Measurements from ENCODE around the gene ELF2.

DNA sequence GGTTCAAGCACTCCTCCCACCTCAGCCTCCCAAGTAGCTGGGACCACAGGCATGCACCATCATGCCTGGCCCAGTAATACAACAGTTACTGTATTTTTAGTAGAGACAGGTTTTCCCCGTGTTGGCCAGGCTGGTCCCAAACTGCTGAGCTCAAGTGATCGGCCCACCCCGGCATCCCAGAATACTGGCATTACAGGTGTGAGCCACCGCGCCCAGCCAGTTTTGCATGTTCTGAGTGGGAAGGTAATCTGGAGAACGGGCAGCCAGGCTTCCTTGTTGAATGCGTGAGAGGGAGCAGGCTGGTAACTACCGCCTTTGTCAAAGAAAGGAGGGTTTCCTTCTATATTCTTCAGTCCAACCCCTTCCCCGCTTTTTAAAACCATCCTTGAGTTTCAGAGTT is 152.3 kb downstream of the ELF2 start:
- TF ChIP-seq, protein P1, sequence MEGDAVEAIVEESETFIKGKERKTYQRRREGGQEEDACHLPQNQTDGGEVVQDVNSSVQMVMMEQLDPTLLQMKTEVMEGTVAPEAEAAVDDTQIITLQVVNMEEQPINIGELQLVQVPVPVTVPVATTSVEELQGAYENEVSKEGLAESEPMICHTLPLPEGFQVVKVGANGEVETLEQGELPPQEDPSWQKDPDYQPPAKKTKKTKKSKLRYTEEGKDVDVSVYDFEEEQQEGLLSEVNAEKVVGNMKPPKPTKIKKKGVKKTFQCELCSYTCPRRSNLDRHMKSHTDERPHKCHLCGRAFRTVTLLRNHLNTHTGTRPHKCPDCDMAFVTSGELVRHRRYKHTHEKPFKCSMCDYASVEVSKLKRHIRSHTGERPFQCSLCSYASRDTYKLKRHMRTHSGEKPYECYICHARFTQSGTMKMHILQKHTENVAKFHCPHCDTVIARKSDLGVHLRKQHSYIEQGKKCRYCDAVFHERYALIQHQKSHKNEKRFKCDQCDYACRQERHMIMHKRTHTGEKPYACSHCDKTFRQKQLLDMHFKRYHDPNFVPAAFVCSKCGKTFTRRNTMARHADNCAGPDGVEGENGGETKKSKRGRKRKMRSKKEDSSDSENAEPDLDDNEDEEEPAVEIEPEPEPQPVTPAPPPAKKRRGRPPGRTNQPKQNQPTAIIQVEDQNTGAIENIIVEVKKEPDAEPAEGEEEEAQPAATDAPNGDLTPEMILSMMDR (conservative IDR thresholded peaks at IDR 0.05) = no peak
- TF ChIP-seq ZFX (IDR thresholded peaks at IDR 0.05) = no peak

Measured in C4-2B (cell line).